Jurkat, Clone E6-1 (cell line): ENCODE results near the gene FAM210B.

Source experiments
- DNase-seq: peaks from one replicate; pipeline ENCODE4 v3.0.0-alpha.2; 2011; ENCODE audit warnings: low read depth, low spot score
- H3K4me3 ChIP-seq: 2 replicates; pipeline ENCODE4 v1.5.1; 2011; ENCODE audit warnings: mild to moderate bottlenecking, low read length, control low read depth, moderate library complexity

The FAM210B gene

DNA sequence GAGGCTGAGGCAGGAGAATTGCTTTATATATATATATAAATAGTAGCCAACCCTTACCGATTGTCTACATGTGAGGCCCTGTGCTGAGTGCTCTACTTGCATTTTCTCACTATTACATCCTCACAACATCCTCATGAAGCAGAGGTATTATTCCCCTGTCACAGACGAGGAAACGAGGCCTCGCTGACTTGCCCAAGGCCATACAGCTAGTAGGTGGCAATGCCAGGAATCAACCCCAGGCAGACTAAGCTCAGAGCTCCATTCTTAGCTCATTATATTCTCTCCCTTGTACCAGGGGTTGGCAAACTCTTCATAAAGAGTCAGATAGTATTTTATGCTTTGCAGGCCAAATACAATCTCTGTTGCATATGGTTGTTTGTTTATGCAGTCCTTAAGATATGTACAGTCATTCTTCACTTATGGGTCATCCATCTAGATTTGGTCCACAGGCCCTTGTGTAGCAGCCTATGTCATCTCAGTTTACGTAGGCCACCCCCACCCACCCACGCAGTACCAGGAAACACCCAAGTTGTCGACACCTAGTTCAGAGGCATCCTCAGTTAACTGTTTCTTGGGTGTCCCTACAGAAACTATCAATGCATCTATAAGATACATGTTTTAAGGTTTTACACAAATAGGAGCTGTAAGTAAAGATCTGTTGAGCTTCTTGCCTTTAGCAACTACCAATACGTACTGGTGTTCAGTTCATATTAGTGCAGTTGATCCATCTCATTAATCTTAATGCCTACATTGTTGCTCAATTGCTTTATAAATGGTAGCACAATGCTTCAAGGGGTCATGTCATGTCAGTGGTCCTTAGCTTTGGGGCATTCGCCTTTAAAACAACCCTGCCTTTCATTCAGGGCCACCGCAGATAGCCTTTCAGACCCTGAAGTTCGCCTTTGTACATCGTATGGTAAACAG is 56.3 kb downstream of the FAM210B start:
- H3K4me3 ChIP-seq, result no peak overlapping the region
- no peak for DNase-seq

DNA sequence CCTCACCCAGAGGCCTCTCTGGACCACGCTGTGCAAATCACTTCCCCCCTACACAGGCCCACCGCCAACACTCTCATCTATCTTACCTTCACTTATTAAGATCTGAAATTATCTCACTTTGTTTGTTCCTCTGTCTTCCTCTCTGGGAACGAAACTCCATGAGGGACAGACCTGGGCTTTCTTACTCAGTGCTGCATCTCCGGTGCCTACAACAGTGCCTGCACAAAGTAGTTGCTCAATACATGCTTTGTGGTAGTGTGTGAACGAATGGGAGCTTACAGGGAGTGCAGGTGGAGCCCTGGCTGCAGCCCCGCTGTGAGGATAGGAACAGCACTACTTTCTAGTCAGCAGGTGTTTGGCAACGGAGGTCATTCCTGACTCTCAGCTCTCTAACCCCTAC is 58.6 kb downstream of the FAM210B start:
- DNase-seq, result no peak
- H3K4me3 ChIP-seq, result no peak overlapping the region

DNA sequence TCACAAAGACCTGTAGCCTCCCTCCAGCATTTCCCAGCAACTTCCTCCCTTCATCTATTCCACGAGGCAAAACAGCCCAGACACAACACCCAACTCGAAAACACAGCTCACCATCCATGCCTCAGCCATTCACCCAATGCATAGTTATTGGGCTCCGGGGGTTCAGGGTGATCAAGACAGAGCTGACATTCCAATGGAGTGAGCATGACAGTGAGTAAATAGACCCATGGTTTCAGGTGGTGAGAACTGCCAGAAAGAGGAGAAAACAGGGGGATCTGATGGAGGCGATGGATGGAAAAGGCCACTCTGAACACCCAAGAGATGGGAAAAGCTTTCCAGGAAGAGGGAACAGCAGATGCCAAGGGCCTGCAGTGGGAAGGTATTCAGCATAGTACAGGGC is 59.1 kb downstream of the FAM210B start:
- no peak overlapping the region for H3K4me3 ChIP-seq
- DNase-seq, result no peak
